ENCODE measurements around the gene PRRC2A.

The PRRC2A gene

DNA sequence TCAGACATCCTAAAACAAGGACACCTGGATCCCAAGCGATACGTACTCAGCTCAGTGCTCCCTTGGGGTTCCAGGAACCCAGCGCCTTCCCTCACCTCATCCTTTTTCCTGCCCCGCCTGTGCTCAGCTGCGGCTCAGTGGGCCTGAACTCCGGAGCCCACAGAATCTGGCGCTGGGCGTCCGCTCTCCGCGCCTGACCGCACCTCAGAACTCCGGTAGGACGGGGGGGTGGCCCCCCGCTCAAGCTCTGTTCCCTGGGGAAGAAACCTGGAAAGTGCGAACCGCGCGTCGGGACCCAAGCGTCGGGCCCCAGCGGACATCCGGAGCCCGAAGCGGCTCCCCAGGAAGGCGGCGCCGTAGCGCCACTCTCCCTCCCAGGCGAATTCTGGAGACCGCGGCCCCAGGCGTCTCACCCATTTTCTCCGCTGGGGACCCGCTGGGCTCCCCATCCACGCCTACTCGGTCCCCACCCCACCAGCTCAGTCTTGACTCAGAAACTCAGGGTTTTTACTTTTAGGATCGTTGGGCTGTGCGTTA lies 60.7 kb downstream of the PRRC2A start:
- peak; percentile 19 for DNase-seq (ENCODE audit: low read depth)
- TF ChIP-seq, protein P1, sequence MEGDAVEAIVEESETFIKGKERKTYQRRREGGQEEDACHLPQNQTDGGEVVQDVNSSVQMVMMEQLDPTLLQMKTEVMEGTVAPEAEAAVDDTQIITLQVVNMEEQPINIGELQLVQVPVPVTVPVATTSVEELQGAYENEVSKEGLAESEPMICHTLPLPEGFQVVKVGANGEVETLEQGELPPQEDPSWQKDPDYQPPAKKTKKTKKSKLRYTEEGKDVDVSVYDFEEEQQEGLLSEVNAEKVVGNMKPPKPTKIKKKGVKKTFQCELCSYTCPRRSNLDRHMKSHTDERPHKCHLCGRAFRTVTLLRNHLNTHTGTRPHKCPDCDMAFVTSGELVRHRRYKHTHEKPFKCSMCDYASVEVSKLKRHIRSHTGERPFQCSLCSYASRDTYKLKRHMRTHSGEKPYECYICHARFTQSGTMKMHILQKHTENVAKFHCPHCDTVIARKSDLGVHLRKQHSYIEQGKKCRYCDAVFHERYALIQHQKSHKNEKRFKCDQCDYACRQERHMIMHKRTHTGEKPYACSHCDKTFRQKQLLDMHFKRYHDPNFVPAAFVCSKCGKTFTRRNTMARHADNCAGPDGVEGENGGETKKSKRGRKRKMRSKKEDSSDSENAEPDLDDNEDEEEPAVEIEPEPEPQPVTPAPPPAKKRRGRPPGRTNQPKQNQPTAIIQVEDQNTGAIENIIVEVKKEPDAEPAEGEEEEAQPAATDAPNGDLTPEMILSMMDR (conservative IDR thresholded peaks at IDR 0.05; ENCODE audit: control insufficient read depth, insufficient read depth, low read depth, low read length), result peak; percentile 10
- H3K4me3 ChIP-seq (ENCODE audit: control insufficient read depth, low read depth, low read length), result peak overlapping the region; percentile 38

DNA sequence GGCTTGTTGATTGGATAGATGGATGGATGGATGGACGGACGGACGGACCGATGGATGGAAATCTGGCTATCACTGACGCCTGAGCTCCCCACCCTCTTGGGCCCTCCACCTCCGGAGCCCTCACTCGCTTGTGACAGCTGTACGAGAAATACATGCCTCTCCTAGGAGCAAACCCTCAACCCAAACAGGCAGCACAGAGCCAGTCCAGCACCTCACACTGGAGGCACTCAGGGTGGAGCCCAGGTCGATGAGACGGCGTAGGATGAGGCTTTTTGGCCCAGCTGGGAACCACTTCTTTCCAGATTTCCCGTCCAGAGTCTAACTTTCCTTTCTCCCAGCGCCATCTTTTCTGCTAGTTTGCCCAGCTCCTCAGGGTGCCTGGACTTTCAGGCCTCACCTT lies 63.1 kb downstream of the PRRC2A start:
- no peak overlapping the region for H3K4me3 ChIP-seq (ENCODE audit: control insufficient read depth, low read depth, low read length)
- no peak for DNase-seq (ENCODE audit: low read depth)
- TF ChIP-seq, protein P1 (conservative IDR thresholded peaks at IDR 0.05; ENCODE audit: control insufficient read depth, insufficient read depth, low read depth, low read length), result no peak

DNA sequence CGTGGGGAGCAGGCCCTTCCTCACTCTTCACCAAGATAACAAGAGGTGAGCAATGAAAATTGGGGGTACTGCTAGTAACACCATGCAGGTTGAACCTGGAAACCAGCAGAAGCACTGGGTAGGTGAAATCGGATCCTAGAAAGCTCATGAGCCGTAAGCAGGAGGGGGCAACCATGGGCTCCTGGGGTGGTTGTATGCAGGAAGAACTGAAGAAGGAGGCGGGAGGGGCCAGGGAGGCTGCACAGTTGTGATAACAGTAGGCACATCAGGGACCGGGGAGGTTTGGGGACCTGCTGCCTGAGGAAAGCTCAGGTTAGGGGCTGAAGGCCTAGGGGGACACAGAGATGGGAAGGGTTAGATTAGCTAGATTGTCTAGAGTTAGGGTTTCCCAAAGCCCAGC lies 66.0 kb downstream of the PRRC2A start:
- DNase-seq (ENCODE audit: low read depth), result no peak
- TF ChIP-seq, protein P1 (conservative IDR thresholded peaks at IDR 0.05; ENCODE audit: control insufficient read depth, insufficient read depth, low read depth, low read length), result no peak
- no peak overlapping the region for H3K4me3 ChIP-seq (ENCODE audit: control insufficient read depth, low read depth, low read length)

DNA sequence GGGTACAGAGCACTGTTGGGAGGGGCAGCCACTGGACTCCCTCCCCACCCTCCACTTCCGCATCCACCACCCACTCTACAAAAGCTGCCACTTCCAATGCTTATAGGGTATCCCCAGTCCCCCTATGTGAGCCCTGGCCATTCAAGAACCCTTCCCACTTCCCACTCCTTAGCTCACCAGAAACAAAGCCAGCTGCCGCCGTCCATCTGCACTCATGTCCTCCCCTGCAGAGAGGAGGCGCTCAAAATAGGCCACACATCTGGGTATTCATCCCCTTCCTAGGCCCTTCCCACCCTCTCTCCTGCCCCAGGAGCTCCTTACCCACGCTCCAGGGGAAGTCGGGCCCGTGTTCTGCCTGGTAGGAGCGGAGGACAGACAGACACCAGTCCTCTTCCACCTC lies 66.8 kb downstream of the PRRC2A start:
- no peak overlapping the region for H3K4me3 ChIP-seq (ENCODE audit: control insufficient read depth, low read depth, low read length)
- DNase-seq (ENCODE audit: low read depth), result no peak
- TF ChIP-seq, protein P1 (conservative IDR thresholded peaks at IDR 0.05; ENCODE audit: control insufficient read depth, insufficient read depth, low read depth, low read length), result no peak

All from fibroblast of mammary gland (primary cell).